ENCODE measurements around the gene ADAMTS14.

Gene ADAMTS14

GRCh38 chr10:70775679-70776454 lies 103.6 kb downstream of the ADAMTS14 start:
- ChIA-PET CTCF (interaction anchor here (1.6 kb wide), 1 partner anchor 315 kb away, joined by 3 read pairs; no protein-coding TSS in a partner anchor), POLR2A (interaction anchor here (0.5 kb wide), 1 partner anchor 146 kb away, joined by 3 read pairs; no protein-coding TSS in a partner anchor)
- TF ChIP-seq CTCF (IDR thresholded peaks at IDR 0.05; ENCODE audit: control extremely low read depth, extremely low read depth, low read depth, missing control alignments) = no peak
- peak; percentile 8 for DNase-seq (ENCODE audit: extremely low spot score)

DNA sequence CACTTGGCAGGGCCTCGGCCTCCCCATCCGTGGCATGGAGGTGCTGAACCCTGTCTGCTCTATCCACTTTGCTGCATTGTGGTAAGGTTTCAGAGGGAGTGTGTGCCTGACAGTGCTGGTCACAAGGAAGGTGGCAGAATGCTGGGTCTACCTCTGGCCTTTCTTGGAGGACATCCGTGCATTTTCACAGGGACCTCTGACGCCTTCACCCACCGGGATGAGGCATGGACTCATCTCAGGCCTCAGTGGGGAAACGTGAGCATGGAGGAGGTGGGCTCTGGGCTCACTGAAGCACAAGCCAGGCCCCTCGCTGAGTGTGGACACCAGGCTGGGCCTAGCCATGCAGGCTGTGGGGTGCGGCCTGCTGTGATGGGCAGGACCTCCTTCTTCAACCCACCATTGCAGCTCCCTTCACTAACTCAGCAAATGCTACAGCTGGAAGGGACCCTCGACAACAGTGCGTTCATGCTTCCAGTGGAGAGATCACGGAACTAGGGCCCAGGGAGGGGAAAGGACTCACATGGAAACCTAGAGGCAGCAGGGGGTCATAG lies 104.2 kb downstream of the ADAMTS14 start:
- CTCF ChIA-PET = interaction anchor here (1.6 kb wide), 1 partner anchor 315 kb away, joined by 3 read pairs; no protein-coding TSS in a partner anchor
- TF ChIP-seq CTCF (IDR thresholded peaks at IDR 0.05; ENCODE audit: control extremely low read depth, extremely low read depth, low read depth, missing control alignments) = no peak
- peak; percentile 8 for DNase-seq (ENCODE audit: extremely low spot score)
- POLR2A ChIA-PET = no interaction called here

GRCh38 chr10:70777063-70777875 lies 105.0 kb downstream of the ADAMTS14 start:
- CTCF ChIA-PET = interaction anchor here (1.8 kb wide), 1 partner anchor 18 kb away, joined by 3 read pairs; no protein-coding TSS in a partner anchor
- POLR2A ChIA-PET = no interaction called here

DNA sequence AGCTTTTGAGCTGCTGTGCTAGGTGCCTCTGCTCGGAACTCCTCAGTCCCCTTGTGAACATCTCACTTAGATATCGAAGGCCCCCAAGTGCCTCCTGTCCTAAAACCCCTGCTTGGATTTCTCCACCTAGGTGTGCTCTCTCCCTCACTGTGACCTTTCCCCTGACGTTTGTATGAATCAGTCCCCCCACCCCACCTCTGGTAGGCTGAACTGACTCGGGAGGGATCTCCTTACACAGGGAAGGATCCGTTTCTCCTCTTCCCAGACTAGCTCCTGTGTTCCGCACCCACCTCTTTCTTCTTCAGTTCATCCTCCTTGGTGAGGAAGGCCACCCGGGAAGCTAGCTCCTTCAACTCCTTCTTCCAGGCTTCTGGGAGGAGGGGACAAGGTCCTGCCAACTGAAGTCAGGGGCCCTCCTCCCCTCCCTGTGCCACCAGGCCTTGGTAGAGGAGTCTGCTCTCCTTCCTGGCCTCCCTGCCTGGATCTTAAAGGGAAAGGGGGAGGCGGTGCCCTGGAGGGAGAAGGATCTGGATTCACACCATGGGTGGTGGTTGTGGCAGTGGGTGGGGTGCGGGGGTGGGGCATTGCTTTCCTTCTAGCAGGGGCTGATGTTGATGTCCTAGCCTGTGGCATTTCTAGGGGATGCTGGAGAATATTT lies 106.1 kb downstream of the ADAMTS14 start:
- DNase-seq (ENCODE audit: extremely low spot score) = peak; percentile 9
- ChIA-PET CTCF (interaction anchor here (1.8 kb wide), 1 partner anchor 19 kb away, joined by 3 read pairs; no protein-coding TSS in a partner anchor), POLR2A (no interaction called here)
- no peak for TF ChIP-seq CTCF (IDR thresholded peaks at IDR 0.05; ENCODE audit: control extremely low read depth, extremely low read depth, low read depth, missing control alignments)

More at GRCh38 chr10:70777063-70777875, 105.0 kb downstream of the ADAMTS14 start:
- no peak for TF ChIP-seq CTCF (IDR thresholded peaks at IDR 0.05; ENCODE audit: control extremely low read depth, extremely low read depth, low read depth, missing control alignments)
- peak; percentile 10 for DNase-seq (ENCODE audit: extremely low spot score)

DNA sequence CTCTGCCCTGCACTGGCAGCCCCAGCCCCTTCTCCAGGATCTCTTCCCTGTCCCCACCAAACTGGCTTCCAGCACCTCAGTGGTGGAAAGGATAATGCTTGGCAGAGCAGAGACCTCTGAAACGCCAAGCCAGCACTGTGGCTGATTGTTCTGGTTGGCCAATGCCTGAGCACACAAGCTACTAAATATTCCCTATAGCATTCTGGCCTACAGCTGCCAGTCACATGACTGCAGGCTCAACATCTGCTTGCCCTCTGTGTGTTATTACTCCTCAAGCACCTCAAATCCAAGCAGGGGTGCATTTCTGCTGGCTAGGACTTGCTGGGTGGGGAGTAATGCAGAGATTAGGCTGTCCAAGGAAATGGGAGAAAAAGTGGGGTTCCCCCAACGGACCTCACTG lies 106.8 kb downstream of the ADAMTS14 start:
- CTCF ChIA-PET = interaction anchor here (1.8 kb wide), 1 partner anchor 20 kb away, joined by 3 read pairs; no protein-coding TSS in a partner anchor
- DNase-seq (ENCODE audit: extremely low spot score) = no peak

More for the DNA sequence above, 106.8 kb downstream of the ADAMTS14 start:
- POLR2A ChIA-PET = no interaction called here
- no peak for TF ChIP-seq CTCF (IDR thresholded peaks at IDR 0.05; ENCODE audit: control extremely low read depth, extremely low read depth, low read depth, missing control alignments)
